Left renal cortex interstitium (tissue), 4 donors: ENCODE measurements around the gene METTL1. TPM values are rescaled to one million over a fixed set of nuclear protein-coding genes. Genes with fewer than 3 reads are reported as not detected.
"Not testable (repeated sequence)": the region's sequence is repeated elsewhere in the genome, so short reads cannot be mapped to it uniquely, and the experiment has no call there.

Experiments
- DNase-seq, 4 donors: peaks; one replicate each; pipeline ENCODE4 v3.0.0-alpha.2; 2013; ENCODE audit warnings: low read depth in 4 of 4, low spot score in 2 of 4, missing footprints in 1 of 4
- polyA plus RNA-seq, 4 donors: library from polyadenylated mRNA; unstranded; fragments of 120-200 nt; gene quantifications; one replicate each; pipeline ENCODE4 v1.2.1, GENCODE V29; 2013; ENCODE audit not compliant: insufficient read length in 4 of 4

METTL1 gene
- polyA plus RNA-seq = 10 to 100 TPM; 28.4 to 32.0 (median 30.4) TPM

DNA sequence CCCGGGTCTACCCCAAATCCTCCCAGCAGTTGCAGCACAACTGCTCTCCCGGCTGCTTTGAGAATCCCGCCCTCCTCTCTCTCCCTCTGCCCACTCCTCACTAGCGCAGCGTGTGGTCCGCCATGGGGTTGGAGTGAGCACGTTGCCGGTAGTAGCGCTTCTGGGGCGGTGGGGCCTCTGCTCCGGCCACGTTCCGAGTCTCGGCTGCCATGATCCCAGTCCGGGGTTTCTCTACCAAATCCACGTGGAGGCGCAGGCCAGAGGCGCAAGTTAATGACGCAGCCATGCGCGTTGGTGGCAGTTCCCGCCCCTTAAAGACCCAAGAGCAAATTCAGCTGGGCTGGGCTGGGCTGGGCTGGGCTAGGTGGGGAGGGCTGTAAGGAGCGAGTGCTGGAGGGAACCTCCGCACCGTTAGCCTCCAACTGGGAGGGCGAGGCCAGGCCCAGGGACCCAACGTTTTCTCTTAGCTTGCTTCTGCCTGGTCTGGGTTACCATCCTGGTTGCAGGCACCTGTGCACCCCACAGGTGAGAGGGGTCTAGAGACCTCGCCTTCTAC is at the start of gene METTL1:
Gene METTL1 (minus strand): TSS at position 233 of the 556 bp plus-strand sequence. CDS start 22 bp downstream, at position 211.
- DNase-seq = peak; percentile 86 to 96 (median 94)

DNA sequence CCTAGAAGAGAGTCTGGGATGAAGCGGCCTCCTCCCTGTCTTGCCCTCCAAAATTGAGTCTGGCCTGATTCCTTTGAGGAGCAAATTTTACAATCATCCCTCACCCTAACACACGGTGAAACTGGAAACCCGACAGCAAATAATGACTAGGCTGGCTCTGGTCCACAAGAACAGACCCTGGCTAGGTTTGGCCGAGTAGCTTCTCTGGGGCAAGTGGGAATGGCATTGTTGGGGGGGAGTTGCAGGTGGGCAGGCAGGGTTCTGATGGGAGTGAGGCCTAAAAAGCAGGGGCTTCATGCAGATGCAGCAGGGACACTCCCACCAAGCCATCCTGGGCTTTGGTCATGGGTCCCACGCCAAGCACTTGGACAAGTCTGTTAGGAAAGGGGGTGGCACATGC is 49.1 kb upstream of the METTL1 start:
- not testable (repeated sequence) for DNase-seq

DNA sequence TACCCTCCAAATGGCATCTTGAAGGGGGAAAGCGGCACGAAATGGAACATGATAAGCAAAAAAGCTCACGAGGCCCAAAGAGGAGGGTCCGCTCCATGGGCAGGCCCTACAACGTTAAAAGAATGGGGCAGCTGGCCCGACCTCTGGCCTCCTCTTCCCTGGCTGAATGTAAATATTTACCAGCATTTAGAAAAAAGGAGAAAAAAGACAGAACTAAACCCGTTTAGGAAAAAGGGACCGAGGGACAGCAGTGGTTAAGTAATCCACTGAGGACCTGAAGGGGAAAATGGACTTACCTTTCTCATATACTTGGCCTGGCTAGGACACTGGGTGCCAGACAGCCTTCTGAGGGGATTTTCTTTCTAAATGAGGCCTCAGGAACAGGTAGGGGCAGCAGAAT is 48.2 kb upstream of the METTL1 start:
- DNase-seq = not testable (repeated sequence)

DNA sequence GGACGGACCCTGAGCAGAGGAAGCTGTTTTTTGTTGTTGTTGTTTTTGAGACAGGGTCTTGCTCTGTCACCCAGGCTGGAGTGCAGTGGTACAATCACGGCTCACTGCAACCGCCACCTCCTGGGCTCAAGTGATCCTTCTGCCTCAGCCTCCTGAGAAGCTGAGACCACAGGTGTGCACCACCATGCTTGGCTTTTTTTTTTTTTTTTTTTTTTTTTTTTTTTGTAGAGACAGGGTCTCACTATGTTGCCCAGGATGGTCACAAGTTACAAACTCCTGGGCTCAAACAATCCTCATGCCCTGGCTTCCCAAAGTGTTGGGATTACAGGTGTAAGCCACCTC is 46.1 kb upstream of the METTL1 start:
- not testable (repeated sequence) for DNase-seq

DNA sequence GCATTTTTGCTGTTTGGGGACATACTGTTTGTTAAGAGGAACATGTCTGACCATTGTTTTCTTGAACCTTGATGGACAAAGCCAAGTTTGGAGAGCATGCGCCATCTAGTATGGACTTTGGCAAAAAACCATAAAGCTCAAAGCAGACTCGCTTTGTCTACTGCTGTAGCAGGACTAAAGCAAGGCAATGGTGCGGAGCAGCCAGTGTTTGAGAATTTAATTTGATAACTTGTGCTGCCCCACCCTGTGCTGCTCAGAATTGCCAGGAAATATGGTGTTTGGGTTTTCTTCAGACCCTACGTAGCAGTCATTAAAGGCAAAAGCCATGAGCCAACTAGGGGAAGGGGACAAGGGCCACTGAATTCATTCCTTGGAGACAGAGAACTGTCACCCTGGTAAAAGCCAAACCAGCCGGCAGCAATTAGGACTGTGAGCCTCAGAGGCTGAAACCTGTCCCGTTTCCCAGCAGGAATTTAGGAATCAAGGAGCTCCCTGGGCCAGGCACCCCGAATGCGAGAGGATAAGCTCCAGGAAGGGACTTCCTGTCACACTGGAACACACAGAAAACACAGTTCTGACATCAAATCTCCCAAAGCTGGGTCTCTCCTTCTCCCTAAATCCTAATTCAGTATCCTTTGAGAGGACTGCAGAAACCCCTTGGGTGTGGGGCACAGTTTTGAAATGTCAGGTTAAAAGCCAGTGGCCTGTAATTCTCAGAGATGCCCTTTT is 45.5 kb upstream of the METTL1 start:
- no peak for DNase-seq

DNA sequence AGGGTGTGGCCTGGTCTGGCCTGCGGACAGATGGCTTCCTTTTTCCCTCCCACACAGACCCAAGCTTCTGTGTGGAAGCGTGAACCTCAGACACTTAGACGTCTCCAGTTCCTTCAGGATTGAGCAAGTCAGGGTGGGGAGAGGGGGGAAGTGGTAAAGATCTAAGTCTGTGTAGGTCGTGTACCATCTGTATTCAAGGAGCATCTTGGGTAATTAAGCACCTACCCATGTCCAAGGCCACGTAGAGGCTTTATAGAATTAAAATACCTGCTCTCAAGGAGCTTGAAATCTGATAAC is 44.9 kb upstream of the METTL1 start:
- no peak for DNase-seq

DNA sequence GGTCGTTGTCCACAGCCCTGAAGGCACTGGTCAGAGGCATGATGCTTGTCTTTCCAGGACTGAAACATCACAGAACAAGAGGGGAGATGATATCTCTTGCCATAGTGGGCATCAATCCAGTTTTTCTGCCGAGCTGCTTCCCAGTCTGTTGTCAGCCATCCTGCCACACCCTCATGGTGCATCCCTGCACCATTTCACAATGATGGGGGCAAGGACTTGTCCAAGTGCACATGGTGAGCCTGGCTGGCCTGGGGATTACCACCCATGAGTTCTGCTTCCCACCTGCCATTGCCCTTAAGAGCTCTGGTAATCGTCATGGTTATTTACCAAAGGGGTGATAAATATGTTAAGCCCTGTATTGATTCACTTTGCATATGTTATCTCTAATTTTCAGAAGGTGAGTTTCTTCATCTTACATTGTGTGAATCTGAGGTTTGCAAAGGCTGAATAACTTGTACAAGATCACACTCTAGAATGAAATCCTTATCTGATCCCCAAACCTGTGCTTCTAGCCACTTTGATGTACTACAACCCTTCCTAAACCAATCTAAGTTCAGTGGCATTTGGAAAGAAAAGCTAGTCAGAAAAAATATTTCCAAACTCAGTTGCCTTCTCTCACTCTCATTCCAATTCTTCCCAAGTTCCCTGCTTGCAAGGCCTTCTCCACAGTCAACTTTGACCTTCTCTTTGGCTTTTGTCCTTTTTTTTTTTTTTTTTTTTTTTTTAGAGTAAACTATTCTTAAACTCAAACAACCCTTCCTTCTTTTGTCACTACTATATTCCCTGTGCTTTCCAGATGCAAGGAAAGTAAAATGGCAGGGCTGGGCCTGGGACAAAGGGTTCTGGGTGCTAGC is 44.3 kb upstream of the METTL1 start:
- no peak for DNase-seq

DNA sequence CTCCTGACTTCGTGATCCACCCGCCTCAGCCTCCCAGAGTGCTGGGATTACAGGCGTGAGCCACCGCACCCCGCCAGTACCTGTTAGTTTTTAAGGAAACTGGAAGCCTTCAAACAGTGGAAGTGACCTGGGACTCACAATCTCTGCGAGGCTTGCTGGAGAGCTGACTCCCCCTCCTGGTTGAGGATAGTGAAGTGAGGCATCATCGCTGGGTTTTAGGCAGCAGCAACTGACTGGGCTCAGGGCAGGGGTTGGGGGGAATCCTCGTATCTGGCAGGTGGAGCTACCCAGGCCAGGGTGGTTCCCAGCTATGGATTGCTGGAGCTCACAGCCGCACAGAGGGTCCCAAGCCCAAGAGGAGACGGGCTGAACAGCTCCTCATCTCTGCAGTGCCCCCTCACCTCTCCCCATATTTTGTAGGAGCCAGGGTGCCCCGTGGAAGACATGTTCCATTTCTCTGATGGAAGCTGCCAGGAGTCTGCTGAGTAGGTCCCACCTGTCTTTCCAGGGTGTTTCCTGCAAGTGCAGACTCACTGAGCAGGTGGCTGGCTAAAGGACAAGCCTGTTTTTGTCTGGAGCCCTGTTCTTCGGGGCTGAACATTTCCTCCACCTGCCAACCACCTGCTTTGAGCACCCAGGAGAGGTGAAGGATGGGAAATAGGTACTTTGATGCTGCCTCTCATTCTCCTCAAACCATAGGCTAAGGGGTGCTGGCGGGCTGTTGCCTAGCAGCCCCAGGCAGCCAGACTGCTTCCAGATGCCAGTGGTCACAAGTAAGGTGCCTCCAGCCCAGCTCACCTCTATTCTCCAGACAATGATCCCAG is 43.5 kb upstream of the METTL1 start:
- no peak for DNase-seq

DNA sequence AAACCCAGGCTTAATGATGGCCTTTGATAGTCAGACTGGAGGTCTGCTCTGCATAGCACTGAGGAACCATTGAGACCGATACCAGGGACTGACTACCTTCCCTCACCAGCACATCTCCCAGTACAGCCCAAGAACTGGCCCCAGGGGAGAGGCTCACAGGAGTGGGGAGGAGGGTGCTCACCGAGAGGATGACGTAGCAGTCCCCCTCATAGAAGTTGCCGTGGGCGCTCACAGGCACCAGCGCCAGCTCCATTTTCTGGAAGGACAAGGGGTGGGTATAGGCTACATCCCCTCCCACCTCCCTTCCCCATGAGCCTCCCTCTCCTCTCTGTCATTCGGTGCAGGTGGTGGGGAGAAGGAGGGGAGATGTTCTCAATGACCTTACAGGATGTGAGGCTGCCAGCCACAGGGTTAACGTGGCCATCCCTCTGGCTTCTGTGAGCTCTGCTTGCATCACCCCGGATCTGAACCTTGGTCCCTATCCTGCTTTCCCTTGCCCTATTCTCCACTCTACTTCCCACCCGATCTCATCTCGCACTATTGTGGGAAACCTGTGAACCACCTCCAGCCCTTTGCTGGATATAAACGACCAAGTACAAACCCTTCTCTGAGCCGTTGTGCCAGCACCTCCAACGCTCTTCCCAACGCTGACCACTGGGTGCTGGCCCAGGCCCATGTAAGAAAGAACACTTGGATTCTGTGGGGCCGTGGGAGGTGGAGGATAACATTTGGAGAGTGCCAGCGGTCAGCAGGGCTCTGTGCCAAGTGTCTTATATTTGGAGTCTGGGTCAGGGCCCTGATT is 42.3 kb upstream of the METTL1 start:
- DNase-seq = no peak

DNA sequence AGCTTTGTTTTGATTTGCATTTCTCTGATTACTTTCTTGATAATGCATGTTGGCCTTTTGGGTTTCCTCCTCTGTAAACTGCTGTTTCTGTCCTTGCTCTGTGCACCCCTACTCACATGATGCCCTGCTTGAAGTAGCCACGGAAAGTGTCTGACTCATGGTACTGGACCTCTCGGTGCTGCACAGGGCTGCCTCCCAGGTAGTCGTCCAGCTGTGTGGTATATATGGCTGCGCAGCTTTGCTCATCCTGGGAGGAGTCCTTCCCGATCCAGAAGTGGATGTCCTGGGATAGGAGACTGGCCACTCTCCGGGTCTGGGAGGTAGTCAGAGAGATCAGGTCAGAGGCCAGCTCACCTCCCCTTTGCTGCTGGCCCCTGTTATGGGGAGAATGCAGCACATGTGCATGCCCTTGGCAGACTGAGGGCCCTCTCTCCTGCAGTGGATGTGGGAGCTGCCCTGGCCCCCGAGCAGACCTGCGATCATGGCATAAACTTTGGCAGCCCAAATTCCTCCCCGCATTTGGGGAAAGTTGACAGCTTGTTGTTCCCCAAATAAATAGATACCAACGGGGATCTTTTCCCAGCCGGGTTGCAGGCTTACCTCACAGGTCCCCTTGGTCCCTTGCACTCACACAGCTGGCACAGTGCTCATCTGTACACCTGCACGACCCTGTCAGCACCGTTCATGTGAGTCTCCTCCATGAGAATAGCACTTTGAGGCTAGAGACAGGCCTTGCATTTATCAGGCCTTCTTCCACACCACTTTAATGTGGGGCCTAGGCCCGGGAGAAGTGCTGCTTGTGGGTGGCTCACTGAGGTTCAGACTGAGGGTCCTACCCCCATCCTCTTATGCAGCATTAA is 41.4 kb upstream of the METTL1 start:
- no peak for DNase-seq

DNA sequence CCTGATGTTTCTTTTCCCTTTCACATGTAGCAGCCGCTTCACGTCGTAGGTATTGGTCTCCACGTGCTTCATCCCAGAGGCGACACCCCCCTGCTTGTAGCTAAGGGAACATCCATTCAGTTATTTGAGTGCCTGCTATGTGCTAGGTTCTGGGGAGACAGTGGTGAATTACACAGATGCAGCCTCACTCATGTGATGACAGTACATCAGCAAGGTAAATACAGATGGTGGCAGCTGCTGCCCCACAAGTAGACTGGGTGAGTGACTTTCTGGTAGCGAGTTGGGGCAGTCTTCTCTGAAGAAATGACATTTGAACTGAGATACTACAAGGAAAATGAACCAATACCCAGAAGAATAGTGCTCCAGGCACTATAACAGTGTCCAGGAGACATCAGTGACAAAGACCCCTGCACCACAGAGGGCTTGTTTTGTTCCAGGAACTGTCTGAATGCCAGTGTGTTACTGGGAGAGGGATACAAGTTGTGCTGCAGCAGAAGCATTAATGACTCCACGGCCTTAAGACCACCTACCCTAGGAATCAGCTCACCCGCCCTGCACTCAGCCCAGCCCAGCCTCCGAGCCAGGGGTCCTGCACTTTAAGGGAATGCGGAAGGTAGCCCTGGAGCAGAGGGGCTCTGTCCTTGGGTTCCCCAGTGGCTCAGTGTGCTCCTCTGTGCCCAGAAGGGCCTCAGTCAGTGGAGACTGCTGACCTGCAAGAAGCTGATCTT is 39.3 kb upstream of the METTL1 start:
- DNase-seq = no peak

DNA sequence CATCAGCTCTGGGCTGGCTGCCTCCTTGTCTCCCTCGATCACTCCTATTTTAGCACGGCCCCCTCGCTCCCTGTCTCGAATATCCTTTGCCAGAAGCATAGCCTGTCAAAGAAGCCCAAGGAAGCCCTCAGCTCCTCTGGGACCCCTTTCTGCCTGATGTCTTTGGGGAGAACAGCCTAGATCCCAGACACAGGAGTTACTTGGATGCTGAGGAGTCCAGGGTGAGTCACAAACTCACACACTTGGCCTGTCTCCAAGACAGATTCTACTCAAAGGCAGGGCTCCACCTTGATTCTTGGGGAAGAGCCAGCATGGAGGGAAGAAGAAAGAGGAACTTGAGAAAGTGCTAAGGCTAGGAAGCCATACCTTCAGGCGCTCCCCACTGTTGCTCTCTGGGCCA is 38.5 kb upstream of the METTL1 start:
- DNase-seq = no peak

DNA sequence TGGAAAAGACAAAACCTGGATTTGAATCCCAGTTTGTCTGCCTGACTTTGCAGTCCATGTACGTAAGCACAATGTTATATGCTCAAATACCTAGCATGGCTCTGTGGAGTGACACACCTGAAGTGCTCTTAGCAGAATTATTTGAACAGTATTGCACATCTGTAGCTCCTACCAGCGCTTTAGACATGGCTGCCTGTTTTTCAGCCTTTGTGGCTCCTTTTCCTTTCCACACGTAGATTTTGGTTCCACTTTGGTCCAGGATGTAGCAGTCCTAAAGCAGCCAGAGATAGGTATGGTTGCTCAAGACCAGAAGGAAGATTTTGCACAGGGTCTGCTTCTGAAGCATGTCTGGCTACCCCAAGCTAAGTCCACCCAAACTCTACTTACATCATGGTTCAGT is 37.5 kb upstream of the METTL1 start:
- no peak for DNase-seq

DNA sequence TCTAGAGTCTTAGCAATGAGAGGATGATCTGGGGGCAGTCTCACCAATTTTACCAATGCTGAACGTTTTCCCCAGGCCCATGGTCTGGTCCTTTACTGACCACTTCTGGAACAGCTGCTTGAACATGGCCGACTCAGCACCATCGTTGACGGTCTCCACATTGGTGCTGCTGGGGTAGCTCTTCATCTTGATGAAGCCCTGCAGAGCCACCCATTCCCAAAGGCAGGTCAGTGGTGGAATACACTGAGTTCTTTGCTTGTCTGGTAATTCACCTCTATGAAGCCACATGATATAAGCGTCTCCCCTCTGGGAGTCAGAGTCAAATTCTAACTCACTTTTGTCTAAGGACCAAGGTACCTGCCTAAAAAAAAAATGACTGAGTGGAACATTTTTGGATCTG is 36.4 kb upstream of the METTL1 start:
- no peak for DNase-seq

DNA sequence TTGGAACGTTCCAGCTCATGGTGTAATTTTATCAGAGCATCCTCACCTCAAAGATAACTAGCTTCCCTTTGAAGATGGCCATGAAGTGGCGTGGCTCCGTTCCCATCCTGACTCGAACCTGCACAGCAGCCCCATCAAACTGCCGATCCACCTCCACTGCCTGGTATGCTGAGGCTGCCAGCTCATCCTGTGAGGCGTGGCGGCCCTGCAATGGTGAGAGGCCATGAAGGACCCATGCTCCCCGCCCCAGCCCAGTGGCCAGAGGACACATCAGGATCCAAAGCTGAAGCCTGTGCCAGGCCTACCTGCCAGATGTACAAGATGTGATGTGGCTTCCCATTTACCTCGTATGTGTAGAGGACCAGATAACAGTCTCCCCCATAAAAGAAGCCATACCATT is 35.4 kb upstream of the METTL1 start:
- no peak for DNase-seq

DNA sequence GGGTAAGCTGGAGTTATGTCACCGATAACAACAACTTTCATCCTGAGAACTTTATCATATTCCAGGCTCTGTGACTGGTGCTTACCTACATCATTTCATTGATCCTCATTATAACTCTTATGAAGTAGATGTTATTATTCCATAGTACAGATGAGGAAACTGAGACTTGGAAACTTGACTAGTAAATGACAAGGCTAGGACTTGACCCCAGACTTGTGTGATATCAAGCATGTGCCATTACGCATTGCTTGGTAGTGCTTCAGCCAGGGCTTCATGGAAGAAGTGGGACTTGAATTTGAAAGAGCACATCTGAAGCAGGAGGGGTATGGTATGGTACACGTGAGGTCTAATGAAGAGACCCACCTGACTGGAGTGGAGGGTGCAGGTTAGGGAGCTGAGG is 34.8 kb upstream of the METTL1 start:
- DNase-seq = no peak

DNA sequence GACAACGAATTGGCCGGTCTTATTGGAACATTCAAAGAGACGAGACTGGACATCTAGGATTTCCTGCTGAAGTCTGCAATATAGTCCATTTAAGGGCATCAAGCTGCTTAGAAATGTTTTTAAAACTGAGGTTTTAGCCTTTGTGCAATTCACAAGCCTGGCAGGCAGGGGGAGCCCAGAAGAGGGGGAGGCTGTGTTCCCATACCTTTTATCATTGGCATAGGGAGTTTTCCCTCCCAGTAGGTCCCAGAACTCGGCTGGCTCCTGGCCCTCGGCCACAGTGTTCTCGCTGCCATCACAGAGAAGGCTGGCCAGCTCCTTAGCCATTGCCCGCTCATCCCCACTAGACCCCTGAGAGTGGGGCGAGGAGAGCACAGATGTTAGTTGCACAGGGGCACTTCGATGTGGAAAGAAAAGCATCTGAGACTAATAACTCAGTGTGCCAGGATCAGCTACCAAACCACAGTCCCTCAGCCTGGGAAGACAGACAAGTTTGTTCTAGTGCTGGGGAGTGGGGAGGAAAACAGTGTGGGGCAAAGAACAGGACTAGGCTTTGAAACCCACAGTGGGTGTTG is 31.5 kb upstream of the METTL1 start:
- no peak for DNase-seq

DNA sequence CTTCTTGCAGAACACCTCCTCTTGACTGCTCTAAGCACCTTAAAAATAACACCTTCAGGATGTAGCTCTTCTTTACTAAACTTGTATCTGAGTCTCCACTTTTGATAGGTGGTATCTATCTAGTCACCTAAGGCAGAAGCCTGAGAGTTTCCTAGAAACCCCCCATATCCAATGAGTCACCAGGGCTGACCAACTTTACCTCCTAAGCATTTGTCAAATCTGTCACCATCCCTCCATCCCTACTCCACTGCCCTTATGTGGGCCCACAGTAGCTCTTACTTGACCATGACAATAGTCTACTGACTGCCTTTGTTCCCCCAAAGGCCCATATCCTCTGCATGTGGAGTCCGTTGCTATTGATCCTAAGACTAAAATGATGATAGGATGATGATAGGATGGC is 30.7 kb upstream of the METTL1 start:
- no peak for DNase-seq
